Adrenal gland (tissue), 5 donors: Measurements from ENCODE around the gene DOCK1.

ENCODE experiments used
- CTCF ChIP-seq, 6 experiments: fragments of 450-650 bp in 4 of 6; fragments of 200-600 bp in 2 of 6; sonication (generic) in 1 of 6; IDR thresholded peaks; 1 replicate in 5 of 6; 2 replicates in 1 of 6; pipeline versions ENCODE4 v1.5.1 to v1.8.0; 2016 to 2021; ENCODE audit warnings: antibody characterized with exemption in 6 of 6, mild to moderate bottlenecking in 2 of 6, moderate library complexity in 1 of 6
- POLR2A ChIP-seq, 2 donors: fragments of 450-650 bp; IDR thresholded peaks; one replicate each; pipeline ENCODE4 v1.6.1; 2017; ENCODE audit warnings: antibody characterized with exemption in 2 of 2, mild to moderate bottlenecking in 2 of 2, moderate library complexity in 1 of 2
- donor health status: DM: no; HTN: no; CAD: no.

- no peak for TF ChIP-seq CTCF (IDR thresholded peaks at IDR 0.05)
- TF ChIP-seq POLR2A (IDR thresholded peaks at IDR 0.05), result no peak
Measured at GRCh38 chr10:127414024-127414423, 508.8 kb downstream of the DOCK1 start.
